Measurements from ENCODE around the gene CTNS. TPM values are rescaled to one million over a fixed set of nuclear protein-coding genes. Genes with fewer than 3 reads are reported as not detected.
A peak's percentile ranks its signal among the peaks of the same experiment; 100 is the strongest.

The CTNS gene
- total and polyA plus RNA-seq, 2 donors from 2014 or later: 11.9 to 15.7 TPM

DNA sequence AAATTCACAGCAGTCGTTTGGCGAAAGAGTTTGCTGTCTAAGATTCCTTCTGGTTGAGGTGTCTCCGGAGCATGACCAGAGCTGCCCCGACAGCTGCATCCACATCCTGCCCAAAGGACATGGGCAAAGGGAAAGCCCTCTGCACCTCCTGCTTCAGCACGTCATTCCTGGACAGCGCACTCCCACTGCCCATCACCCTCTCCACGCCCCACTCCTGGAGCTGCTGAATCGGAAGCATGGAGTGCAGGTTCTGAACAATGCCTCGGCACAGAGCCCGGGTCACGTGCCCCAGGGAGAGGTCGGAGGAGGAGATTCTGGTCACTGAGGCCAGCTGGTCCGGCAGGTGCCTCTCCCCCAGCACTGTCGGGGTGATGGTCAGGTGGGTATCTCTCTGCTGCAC, 26.0 kb upstream of the CTNS start:
- Histone ChIP-seq H3K9ac (ENCODE audit: low read length in 3 of 3) (no peak overlapping the region), H3K9me3 (ENCODE audit: control insufficient read depth in 2 of 3, insufficient read depth in 1 of 3, low read length in 3 of 3) (no peaks in the 10 kb centered on the region), H3K4me1 (ENCODE audit: control insufficient read depth in 2 of 3, insufficient read depth in 2 of 3, low read depth in 1 of 3, low read length in 3 of 3) (no peaks in the 10 kb centered on the region), H3K4me3 (ENCODE audit: low read length in 3 of 3) (no peak overlapping the region), H3K36me3 (ENCODE audit: control insufficient read depth in 2 of 3, insufficient read depth in 3 of 3, low read length in 3 of 3) (peaks cover 0 to 56% (median 36%) of the 10 kb centered on the region in 3 donors), H3K27ac (ENCODE audit: low read depth in 2 of 2, low read length in 2 of 2) (no peak overlapping the region), H3K27me3 (ENCODE audit: control insufficient read depth, insufficient read depth, low read length) (no peaks in the 10 kb centered on the region)
- TF ChIP-seq CTCF (IDR thresholded peaks at IDR 0.05; ENCODE audit: borderline replicate concordance, extremely low read depth, insufficient read depth): no peak
- no peak for DNase-seq
- intact Hi-C loops (cut with DNase I): no loop called here
- no peak for FAIRE-seq

GRCh38 chr17:3613124-3613523, 23.4 kb upstream of the CTNS start:
- peaks cover 2 to 62% (median 36%) of the 10 kb centered on the region in 3 donors for H3K36me3 ChIP-seq (ENCODE audit: control insufficient read depth in 2 of 3, insufficient read depth in 3 of 3, low read length in 3 of 3)
- intact Hi-C loops (cut with DNase I): no loop called here

DNA sequence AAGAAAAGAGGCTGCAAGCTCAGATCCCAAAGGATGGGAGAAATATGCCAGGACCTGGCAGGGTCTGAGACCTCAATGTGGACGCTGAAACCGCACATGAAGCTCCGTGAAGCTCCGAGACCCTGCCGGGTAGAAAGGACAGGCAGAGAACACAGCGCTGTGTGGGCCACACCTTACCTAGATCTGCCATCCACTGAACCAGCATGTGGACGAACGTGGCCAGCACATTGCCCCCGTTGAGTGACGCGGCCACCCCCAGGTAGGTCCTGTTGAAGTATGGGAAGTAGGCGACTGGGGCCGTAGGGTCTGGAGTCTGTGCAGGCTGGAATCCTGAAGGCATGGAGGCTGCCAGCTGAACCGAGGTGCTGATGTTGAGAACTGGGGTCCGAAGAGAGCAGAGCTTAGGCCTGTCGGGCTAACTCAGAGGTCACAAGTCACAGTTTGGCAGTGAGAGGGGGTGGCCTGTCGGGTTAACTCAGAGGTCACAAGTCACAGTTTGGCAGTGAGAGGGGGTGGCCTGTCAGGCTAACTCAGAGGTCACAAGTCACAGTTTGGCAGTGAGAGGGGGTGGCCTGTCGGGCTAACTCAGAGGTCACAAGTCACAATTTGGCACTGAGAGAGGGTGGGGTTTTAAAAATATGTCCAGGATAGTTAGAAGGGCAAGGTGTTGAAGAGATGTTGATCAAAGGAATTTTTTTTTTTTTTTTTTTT, 21.2 kb upstream of the CTNS start:
- Histone ChIP-seq H3K9me3 (ENCODE audit: control insufficient read depth in 2 of 3, insufficient read depth in 1 of 3, low read length in 3 of 3) (no peaks in the 10 kb centered on the region), H3K4me3 (ENCODE audit: low read length in 3 of 3) (no peak overlapping the region), H3K27me3 (ENCODE audit: control insufficient read depth, insufficient read depth, low read length) (no peaks in the 10 kb centered on the region), H3K27ac (ENCODE audit: low read depth in 2 of 2, low read length in 2 of 2) (no peak overlapping the region), H3K4me1 (ENCODE audit: control insufficient read depth in 2 of 3, insufficient read depth in 2 of 3, low read depth in 1 of 3, low read length in 3 of 3) (no peaks in the 10 kb centered on the region), H3K9ac (ENCODE audit: low read length in 3 of 3) (no peak overlapping the region), H3K36me3 (ENCODE audit: control insufficient read depth in 2 of 3, insufficient read depth in 3 of 3, low read length in 3 of 3) (peaks cover 2 to 47% (median 29%) of the 10 kb centered on the region in 3 donors)
- DNase-seq (peak in 1 of 5 donors; percentile 56), FAIRE-seq (no peak)
- no peak for TF ChIP-seq CTCF (IDR thresholded peaks at IDR 0.05; ENCODE audit: borderline replicate concordance, extremely low read depth, insufficient read depth)
- intact Hi-C loops (cut with DNase I): no loop called here

More at GRCh38 chr17:3613124-3613523, 23.4 kb upstream of the CTNS start:
- Histone ChIP-seq H3K27me3 (ENCODE audit: control insufficient read depth, insufficient read depth, low read length) (no peaks in the 10 kb centered on the region), H3K4me1 (ENCODE audit: control insufficient read depth in 2 of 3, insufficient read depth in 2 of 3, low read depth in 1 of 3, low read length in 3 of 3) (no peaks in the 10 kb centered on the region), H3K9me3 (ENCODE audit: control insufficient read depth in 2 of 3, insufficient read depth in 1 of 3, low read length in 3 of 3) (no peaks in the 10 kb centered on the region), H3K9ac (ENCODE audit: low read length in 3 of 3) (no peak overlapping the region), H3K4me3 (ENCODE audit: low read length in 3 of 3) (no peak overlapping the region), H3K27ac (ENCODE audit: low read depth in 2 of 2, low read length in 2 of 2) (no peak overlapping the region)
- TF ChIP-seq CTCF (IDR thresholded peaks at IDR 0.05; ENCODE audit: borderline replicate concordance, extremely low read depth, insufficient read depth): no peak
- DNase-seq (no peak), FAIRE-seq (no peak)

Measured in kidney (tissue), 14 donors.